LNCAP (cell line): ENCODE results near the gene DOCK10.

Experiments
- CTCF ChIP-seq: fragments of 450-650 bp; IDR thresholded peaks from 2 replicates; pipeline ENCODE4 v1.5.1; 2017; ENCODE audit warnings: mild to moderate bottlenecking

The DOCK10 gene

GRCh38 chr2:225064928-225065327, 22.7 kb upstream of the DOCK10 start:
- no peak for TF ChIP-seq CTCF

- TF ChIP-seq CTCF, result no peak
These were observed 22.1 kb upstream of the DOCK10 start for GRCh38 chr2:225064362-225064761.

- no peak for TF ChIP-seq CTCF
These were observed 14.2 kb upstream of the DOCK10 start for GRCh38 chr2:225056330-225057073.

- TF ChIP-seq CTCF, result no peak
These were observed 13.4 kb upstream of the DOCK10 start for GRCh38 chr2:225055714-225056113.

GRCh38 chr2:225052703-225053102, 10.4 kb upstream of the DOCK10 start:
- no peak for TF ChIP-seq CTCF

- no peak for TF ChIP-seq CTCF
These were observed 516 bp upstream of the DOCK10 start for GRCh38 chr2:225042800-225043167.

- TF ChIP-seq CTCF, result no peak
These were observed 939 bp downstream of the DOCK10 start for GRCh38 chr2:225041207-225041850.
